Esophagus (tissue), 2 donors: ENCODE data around the gene UBALD1. TPM values are rescaled to one million over a fixed set of nuclear protein-coding genes. Genes with fewer than 3 reads are reported as not detected.
A peak's percentile ranks its signal among the peaks of the same experiment; 100 is the strongest.

Experiments
- H3K27ac ChIP-seq, 2 donors: one replicate each; pipeline ENCODE4 v1.5.1; 2013; ENCODE audit warnings: low read depth in 2 of 2, mild to moderate bottlenecking in 2 of 2, inconsistent platforms in 1 of 2, low read length in 1 of 2, moderate library complexity in 1 of 2
- H3K27me3 ChIP-seq, 2 donors: one replicate each; pipeline ENCODE4 v1.6.1; 2013; ENCODE audit warnings: low read length in 2 of 2, control low read depth in 1 of 2, mild to moderate bottlenecking in 1 of 2; ENCODE audit not compliant: insufficient read depth in 2 of 2, control insufficient read depth in 1 of 2
- H3K36me3 ChIP-seq, 2 donors: one replicate each; pipeline ENCODE4 v1.6.1; 2013; ENCODE audit warnings: low read length in 1 of 2; ENCODE audit not compliant: control insufficient read depth in 2 of 2, insufficient read depth in 2 of 2
- H3K4me1 ChIP-seq, 2 donors: one replicate each; pipeline ENCODE4 v1.6.1; 2013; ENCODE audit warnings: low read length in 1 of 2; ENCODE audit not compliant: control insufficient read depth in 2 of 2, insufficient read depth in 2 of 2
- H3K4me3 ChIP-seq, 2 donors: one replicate each; pipeline ENCODE4 v1.5.1; 2013; ENCODE audit warnings: low read length in 2 of 2, mild to moderate bottlenecking in 2 of 2, low read depth in 1 of 2, moderate library complexity in 1 of 2
- H3K9me3 ChIP-seq, 2 donors: one replicate each; pipeline ENCODE4 v1.6.1; 2013; ENCODE audit warnings: mild to moderate bottlenecking in 2 of 2, low read depth in 1 of 2, low read length in 1 of 2, moderate library complexity in 1 of 2; ENCODE audit not compliant: control insufficient read depth in 2 of 2, insufficient read depth in 1 of 2
- WGBS, 2 donors: extraction: QIAGEN DNeasy Blood & Tissue Kit; methylation state at CpG; one replicate each; pipeline ENCODE4 v1.1.7; 2013; 5-methylcytosine and 5-hydroxymethylcytosine counted together
- polyA plus RNA-seq, 2 donors: library from polyadenylated mRNA; stranded (reverse); fragments of 200-250 nt; gene quantifications; one replicate each; pipeline ENCODE4 v1.2.3, GENCODE V29; 2013
- donor health status: healthy with polysubstance abuse.
- donor health status: Bipolar disorder and iron deficiency.

The UBALD1 gene
- 10 to 100 TPM; 18.6 to 34.7 TPM for polyA plus RNA-seq

DNA sequence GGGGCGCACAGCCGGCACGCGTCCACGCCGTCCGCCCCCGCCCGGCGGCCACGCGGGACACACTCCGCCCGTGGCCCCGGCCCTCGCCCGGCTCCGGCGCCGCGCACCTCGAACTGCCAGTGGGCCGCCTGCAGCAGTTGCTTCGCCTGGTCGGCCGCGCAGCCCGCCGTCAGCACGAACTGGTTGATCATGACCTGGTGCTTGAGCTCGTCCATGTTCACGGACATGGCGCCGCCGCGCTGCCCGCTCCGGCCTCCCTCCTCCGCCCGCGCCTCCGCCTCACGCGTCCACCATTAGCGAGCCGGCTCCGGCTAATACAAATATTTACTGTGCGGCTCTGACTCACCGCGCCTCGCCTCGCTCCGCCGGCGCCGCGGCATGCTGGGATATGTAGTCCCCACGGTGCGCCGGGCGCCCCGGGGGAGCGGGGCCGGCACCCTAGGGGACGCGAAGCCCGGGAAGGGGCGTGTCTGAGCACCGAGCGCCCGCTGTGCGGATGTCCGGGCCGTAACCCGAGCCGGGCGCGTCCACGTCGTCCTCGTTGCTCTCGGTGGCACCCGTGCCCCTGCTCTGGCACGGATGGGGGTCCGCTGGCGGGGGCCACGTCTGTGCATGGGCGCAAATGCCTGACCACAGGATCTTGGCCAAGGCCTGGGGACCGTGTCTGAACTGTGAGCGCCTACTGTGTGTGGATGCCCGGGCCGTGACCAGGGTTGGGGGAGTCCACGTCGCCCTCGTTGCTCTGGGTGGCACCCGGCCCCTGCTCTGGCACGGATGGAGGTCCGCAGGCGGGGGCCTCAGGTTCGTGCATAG is at the start of gene UBALD1:
UBALD1 (minus strand) TSS at position 318 of the 813 bp plus-strand sequence; CDS start at position 227, 91 bp downstream.
- 8 to 12% methylated on average over 72 to 100 of the region's 100 CpGs for WGBS, 2 donors
- H3K27me3 ChIP-seq = no peaks in the 10 kb centered on the region
- H3K4me1 ChIP-seq = peaks cover 21 to 41% of the 10 kb centered on the region in 2 donors
- H3K9me3 ChIP-seq = no peaks in the 10 kb centered on the region
- H3K27ac ChIP-seq = peak within 1 kb of the TSS; percentile 84 to 95
- peaks cover 0 to 5% of the 10 kb centered on the region in 2 donors for H3K36me3 ChIP-seq
- H3K4me3 ChIP-seq = peak within 1 kb of the TSS; percentile 85 to 95

DNA sequence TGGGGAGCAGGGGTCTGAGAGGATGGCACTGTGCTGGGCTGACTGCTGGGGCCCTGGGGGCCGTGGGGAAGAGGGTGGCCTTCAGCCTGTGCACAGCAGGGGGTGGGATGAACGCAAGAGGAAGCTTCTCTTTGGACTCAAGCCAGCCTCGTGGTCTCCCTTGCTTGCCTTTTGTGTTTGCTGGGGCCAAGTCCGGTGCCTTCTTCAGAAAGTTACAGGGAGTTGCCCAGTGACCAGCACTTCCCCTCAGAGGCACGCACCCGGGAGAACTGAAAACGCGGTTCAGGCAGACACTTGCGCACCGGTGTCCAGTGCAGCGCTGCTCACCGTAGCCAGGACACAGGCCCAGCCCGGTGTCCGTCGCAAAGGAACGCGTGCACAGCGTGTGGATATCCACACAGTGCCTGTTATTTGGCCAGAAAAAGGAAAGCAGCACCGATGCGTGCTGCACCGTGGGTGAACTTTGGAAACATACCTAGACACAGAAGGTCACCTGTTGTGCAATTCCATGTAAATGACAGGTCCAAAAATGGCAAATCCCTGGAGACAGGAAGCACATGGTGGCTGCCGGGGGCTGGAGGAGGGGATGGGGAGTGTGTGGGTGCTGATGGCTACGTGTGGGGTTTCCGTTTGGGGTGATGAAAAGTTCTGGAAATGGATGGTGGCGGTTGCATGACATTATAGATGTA is 49.2 kb upstream of the UBALD1 start:
- Histone ChIP-seq H3K9me3 (no peaks in the 10 kb centered on the region), H3K36me3 (peaks cover 9 to 36% of the 10 kb centered on the region in 2 donors), H3K4me3 (no peak overlapping the region), H3K4me1 (peaks cover 3 to 12% of the 10 kb centered on the region in 2 donors), H3K27ac (peak overlapping the region in 1 of 2 donors; percentile 57), H3K27me3 (no peaks in the 10 kb centered on the region)
- WGBS, 2 donors = 67 to 78% methylated on average over 24 to 25 of the region's 25 CpGs

DNA sequence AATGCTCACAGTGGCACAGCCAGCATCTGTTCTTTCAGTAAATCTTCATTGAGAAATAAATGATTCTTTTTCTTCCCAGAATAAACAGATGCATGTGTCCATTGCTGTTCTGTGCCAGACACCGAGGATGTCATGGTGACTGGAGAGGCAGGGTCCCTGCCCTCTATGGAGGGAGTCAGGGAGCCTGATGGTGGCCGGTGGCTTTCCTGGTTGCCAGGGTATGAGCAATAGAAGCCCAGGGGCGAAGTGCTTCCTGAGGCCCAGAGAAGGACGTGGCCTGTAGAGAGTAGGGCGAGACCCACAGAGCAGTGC is 48.7 kb upstream of the UBALD1 start:
- Histone ChIP-seq H3K27ac (peak overlapping the region in 1 of 2 donors; percentile 23), H3K9me3 (no peaks in the 10 kb centered on the region), H3K4me1 (peaks cover 3 to 12% of the 10 kb centered on the region in 2 donors), H3K36me3 (peaks cover 10 to 33% of the 10 kb centered on the region in 2 donors), H3K4me3 (no peak overlapping the region), H3K27me3 (no peaks in the 10 kb centered on the region)
- 76 to 78% methylated on average over 5 of the region's 5 CpGs for WGBS, 2 donors

DNA sequence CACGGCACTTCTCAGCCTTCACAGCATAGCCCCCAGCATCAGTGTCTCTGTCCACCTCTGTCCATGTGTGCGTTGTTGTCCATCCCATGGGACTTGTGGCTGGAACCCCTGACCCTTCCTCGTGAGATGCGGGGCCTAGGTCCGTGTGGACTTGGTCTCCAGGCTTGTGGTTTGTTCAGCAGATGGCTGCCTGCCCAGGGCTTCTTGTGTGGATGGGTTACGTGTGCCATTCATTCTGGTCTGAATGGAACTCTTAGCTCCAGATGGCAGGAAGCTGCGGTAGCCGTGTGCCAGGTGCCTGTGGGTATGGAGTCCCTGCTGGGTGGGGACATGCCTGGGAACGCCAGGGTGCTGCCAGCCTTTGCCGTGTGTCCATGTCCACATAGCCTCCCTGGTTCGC is 47.0 kb upstream of the UBALD1 start:
- Histone ChIP-seq H3K36me3 (peaks cover 11 to 29% of the 10 kb centered on the region in 2 donors), H3K27ac (no peak overlapping the region), H3K4me1 (peaks cover 3 to 12% of the 10 kb centered on the region in 2 donors), H3K9me3 (no peaks in the 10 kb centered on the region), H3K4me3 (no peak overlapping the region), H3K27me3 (no peaks in the 10 kb centered on the region)
- WGBS, 2 donors = 51 to 58% methylated on average over 11 of the region's 11 CpGs

DNA sequence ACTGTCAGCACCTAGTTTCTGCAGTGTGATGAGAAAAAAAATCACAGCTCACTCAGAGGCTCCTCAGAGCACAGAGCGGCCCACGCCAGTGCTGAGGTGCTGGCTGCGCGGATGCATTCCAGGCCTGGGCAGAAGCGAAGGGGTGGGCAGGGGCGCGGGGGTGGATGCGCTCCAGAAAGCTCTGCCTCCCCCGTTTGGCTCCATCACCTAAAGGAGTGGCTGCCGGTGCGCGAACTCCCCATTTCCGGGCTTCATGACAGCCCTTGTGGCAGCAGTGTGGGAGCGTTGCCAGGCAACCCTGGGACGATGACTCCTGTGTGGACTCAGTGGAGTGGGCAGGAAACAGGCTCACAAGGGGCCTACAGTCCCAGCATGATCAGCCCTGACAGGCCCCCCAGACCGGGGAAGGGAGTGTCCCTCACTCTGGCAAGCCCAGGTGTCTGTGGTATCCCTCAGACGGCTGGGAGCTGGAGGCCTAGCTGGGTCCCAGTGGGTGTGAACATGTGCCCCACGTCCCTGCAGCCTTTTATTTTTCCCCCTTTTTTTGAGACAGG is 45.8 kb upstream of the UBALD1 start:
- Histone ChIP-seq H3K27ac (no peak overlapping the region), H3K36me3 (peaks cover 15 to 33% of the 10 kb centered on the region in 2 donors), H3K27me3 (no peaks in the 10 kb centered on the region), H3K4me3 (no peak overlapping the region), H3K9me3 (no peaks in the 10 kb centered on the region), H3K4me1 (peaks cover 3 to 12% of the 10 kb centered on the region in 2 donors)
- 37 to 41% methylated on average over 18 of the region's 18 CpGs for WGBS, 2 donors

DNA sequence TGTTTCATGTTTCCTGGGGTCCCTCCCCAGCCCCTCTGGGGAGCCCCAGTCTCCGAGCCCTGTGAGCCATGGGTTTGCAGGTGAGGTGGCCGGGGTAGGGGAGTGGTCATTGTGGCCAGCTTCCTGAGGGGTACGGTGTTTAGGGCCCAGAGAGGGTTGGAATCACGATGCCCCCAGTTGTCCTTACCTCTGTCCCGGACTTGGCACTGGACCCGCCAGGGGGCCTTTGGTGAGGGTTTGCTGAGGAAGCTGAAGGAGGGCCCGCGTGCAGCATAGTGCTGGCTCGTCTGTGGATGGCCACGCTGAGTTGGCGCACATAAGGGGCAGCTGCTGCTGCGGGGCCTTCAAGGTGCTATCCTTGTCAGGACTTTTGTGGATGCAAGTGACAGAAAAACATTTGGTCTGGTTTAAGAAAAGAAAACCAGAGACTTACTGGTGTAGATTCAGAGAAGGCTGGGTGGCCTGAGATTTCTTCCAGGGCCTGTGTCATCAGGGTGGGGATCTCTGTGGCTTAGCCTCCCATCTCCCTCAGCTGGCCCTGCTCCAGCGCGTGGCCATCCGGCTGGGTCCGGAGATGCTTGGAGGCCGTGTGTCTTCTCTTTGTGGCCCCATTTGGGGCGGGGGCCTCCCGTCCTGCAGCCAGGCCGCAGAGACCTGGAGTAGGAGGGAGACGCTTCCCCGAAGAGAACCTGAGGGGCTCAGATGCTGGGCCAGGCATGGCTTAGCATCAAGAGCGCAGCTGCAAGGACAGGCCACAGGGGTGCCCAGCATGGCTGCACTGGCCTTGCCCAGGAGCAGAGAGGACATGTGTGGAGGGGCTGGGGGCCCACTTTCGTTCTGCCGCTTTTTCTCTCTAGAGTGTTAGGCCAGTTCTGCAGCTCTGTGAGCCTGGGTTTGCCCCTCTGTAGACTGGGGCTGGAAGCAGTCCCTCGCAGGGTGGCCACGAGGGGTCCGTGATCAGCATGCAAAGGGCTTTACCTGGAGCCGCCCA is 45.0 kb upstream of the UBALD1 start:
- peaks cover 21 to 38% of the 10 kb centered on the region in 2 donors for H3K36me3 ChIP-seq
- no peak overlapping the region for H3K4me3 ChIP-seq
- no peaks in the 10 kb centered on the region for H3K27me3 ChIP-seq
- no peaks in the 10 kb centered on the region for H3K9me3 ChIP-seq
- peaks cover 3 to 8% of the 10 kb centered on the region in 2 donors for H3K4me1 ChIP-seq
- H3K27ac ChIP-seq = no peak overlapping the region
- 91% methylated on average over 29 of the region's 29 CpGs for WGBS, 2 donors

DNA sequence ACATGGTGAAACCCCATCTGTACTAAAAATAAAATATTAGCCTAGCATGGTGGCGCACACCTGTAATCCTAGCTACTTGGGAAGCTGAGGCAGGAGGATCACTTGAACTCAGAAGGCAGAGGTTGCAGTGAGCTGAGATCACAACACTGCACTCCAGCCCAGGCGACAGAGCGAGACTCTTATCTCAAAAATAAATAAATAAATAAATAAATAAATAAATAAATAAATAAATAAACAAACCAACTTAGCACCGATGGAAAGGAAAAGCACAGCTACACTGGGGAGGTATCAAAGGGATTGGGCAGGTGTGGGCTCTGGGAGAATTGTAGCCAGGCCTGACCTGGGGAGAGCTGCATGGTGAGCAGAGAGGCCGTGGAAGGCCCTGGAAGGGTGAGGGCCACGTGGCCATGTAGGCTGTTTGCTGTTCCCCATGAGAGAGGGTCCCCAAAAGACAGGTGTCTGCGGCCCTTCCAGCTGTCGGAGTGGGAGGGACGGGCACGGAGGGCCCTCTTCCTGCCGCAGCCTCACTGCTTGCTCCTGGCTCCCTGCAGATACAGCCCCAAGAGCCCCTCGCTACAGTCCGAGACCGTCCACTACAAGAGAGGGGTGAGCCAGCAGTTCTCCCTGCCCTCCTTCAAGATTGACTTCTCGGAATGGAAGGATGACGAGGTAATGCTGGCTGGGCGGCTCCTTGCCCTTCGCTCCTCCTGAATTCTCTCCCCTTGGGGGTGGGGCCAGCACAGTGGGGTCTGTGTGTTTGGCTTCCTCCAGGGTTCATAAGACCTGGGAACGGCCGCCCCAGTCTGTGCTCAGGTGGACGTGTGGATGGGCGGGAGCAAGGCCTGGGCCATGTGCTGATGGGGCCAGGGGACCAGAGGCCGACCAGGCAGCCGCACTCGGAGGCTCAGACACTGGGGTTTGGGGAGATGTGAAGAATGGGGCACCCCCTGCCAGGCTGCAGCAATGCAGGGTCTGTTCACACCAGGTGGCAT is 42.3 kb upstream of the UBALD1 start:
- peaks cover 3% of the 10 kb centered on the region in 2 donors for H3K4me1 ChIP-seq
- H3K4me3 ChIP-seq = no peak overlapping the region
- no peak overlapping the region for H3K27ac ChIP-seq
- WGBS, 2 donors = 94 to 95% methylated on average over 25 of the region's 25 CpGs
- no peaks in the 10 kb centered on the region for H3K27me3 ChIP-seq
- H3K36me3 ChIP-seq = peaks cover 31 to 44% of the 10 kb centered on the region in 2 donors
- H3K9me3 ChIP-seq = no peaks in the 10 kb centered on the region

DNA sequence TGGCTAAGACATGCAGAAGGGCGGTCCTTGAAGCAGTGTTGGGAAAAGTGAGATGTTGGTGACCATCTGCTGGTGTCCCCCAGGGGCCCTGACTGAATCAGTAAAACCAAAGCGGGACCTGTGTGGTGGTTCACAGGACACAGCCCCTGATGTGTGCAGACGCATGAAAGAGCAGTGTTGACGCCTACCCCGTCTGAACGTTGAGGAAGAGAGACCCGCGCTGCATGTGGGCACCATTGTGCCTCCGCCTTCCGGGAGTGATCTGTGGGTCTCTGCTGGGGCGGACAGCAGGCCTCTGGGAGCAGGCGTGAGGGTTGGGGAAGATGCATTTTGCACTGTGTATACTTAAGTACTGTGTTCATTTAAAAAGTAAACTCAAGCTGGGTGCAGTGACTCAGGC is 41.5 kb upstream of the UBALD1 start:
- peaks cover 37 to 52% of the 10 kb centered on the region in 2 donors for H3K36me3 ChIP-seq
- H3K27ac ChIP-seq = no peak overlapping the region
- H3K9me3 ChIP-seq = no peaks in the 10 kb centered on the region
- WGBS, 2 donors = 97% methylated on average over 12 of the region's 12 CpGs
- H3K27me3 ChIP-seq = no peaks in the 10 kb centered on the region
- H3K4me1 ChIP-seq = peaks cover 0 to 3% of the 10 kb centered on the region in 2 donors
- H3K4me3 ChIP-seq = no peak overlapping the region
